Renal cortex interstitium (tissue), 11 donors: Measurements from ENCODE around the gene FTMT. TPM values are rescaled to one million over a fixed set of nuclear protein-coding genes. Genes with fewer than 3 reads are reported as not detected.

Experiments used
- DNase-seq, 11 donors: peaks; one replicate each; pipeline ENCODE4 v3.0.0-alpha.2; 2013; ENCODE audit warnings: low read depth in 9 of 11, low spot score in 4 of 11; ENCODE audit errors: extremely low read depth in 1 of 11
- polyA plus RNA-seq, 3 donors: library from polyadenylated mRNA; unstranded; fragments of 120-200 nt; gene quantifications; one replicate each; pipeline ENCODE4 v1.2.1, GENCODE V29; 2013; ENCODE audit not compliant: insufficient read length in 3 of 3

FTMT gene
- polyA plus RNA-seq, 3 donors: not detected

DNA sequence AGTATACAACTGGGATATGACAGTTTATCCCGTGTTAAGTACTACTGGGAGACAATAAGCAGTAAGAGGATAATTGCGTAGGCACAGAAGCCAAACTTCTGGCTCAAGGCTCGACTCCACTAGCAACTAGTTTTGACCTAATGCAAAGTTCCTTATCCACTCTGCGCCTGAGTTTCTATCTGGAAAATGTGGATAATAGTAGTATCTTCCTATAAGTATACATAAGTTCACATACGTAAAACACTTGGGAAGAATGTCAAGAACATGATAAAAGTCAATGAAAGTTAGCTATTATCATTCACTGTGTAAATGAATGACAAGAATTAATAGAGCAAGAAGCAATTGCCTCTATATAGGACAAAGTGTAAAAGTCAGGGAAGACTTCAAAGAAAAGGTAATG, 45.7 kb downstream of the FTMT start:
- DNase-seq: peak in 2 of 11 donors; percentile 1 to 13

DNA sequence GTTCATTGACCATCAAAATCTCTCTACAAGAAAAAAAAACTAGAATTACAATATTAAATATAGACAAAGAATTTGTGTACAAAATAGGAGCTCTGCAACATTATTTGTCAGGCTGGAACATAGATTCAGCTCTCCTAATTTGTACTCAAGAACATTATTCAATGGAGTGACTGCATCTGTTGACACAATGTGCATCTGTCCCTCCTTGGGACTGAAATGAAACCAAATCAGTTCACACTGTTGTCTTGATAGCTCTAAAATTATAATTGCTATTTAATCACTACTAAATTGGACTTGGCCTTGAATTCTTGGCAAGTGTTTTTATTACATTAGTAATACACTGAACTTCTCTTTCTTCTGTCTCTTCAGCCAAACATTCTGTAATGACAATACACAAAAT, 47.7 kb downstream of the FTMT start:
- no peak for DNase-seq

Other genes starting within 250 kb of the FTMT start
- 10 to 100 TPM; 17.1 to 20.5 (median 18.7) TPM for gene SRFBP1, start 110.1 kb downstream of the FTMT start, polyA plus RNA-seq
- gene LOX, start 226.4 kb downstream of the FTMT start, polyA plus RNA-seq: 10 to 100 TPM; 30.9 to 44.4 (median 41.7) TPM